B cell (primary cell): Measurements from ENCODE around the gene ZMYND15.

ENCODE experiments used
- EZH2 ChIP-seq: IDR thresholded peaks from 2 replicates; pipeline ENCODE4 v1.6.1; 2012; ENCODE audit warnings: borderline replicate concordance, low read depth, mild to moderate bottlenecking, moderate library complexity, low read length; ENCODE audit not compliant: insufficient read depth, poor library complexity, severe bottlenecking
- TF ChIP-seq, protein P1 (sequence below): fragments of 200-600 bp; IDR thresholded peaks from one replicate; pipeline ENCODE4 v1.8.0; 2022; ENCODE audit warnings: antibody characterized with exemption, mild to moderate bottlenecking

DNA sequence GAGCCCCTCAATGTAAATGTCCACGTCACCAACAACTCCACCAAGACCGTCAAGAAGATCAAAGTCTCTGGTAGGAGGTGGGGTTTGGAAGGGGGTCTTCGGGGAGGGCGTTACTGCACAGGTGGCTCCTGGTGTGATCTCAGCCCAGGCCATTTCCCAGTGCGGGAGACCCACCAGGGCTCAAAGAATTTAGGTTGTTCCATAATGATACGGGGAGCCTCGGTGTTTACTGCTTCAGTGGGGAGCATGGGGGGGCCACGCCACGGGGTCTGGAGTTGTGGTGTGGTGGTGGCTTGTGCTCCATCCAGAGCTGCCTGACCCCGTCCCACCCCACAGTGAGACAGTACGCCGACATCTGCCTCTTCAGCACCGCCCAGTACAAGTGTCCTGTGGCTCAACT, 21.4 kb upstream of the ZMYND15 start:
- TF ChIP-seq, protein P1, sequence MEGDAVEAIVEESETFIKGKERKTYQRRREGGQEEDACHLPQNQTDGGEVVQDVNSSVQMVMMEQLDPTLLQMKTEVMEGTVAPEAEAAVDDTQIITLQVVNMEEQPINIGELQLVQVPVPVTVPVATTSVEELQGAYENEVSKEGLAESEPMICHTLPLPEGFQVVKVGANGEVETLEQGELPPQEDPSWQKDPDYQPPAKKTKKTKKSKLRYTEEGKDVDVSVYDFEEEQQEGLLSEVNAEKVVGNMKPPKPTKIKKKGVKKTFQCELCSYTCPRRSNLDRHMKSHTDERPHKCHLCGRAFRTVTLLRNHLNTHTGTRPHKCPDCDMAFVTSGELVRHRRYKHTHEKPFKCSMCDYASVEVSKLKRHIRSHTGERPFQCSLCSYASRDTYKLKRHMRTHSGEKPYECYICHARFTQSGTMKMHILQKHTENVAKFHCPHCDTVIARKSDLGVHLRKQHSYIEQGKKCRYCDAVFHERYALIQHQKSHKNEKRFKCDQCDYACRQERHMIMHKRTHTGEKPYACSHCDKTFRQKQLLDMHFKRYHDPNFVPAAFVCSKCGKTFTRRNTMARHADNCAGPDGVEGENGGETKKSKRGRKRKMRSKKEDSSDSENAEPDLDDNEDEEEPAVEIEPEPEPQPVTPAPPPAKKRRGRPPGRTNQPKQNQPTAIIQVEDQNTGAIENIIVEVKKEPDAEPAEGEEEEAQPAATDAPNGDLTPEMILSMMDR: no peak
- TF ChIP-seq EZH2: no peak
